Mononuclear cell (primary cell): ENCODE measurements around the gene ZC3H13. TPM values are rescaled to one million over a fixed set of nuclear protein-coding genes. Genes with fewer than 3 reads are reported as not detected.
"Not testable (repeated sequence)": the region's sequence is repeated elsewhere in the genome, so short reads cannot be mapped to it uniquely, and the experiment has no call there.

Source experiments
- H3K27me3 ChIP-seq: 2 replicates; pipeline ENCODE4 v1.6.0; 2011; ENCODE audit warnings: low read length, control low read depth; ENCODE audit not compliant: insufficient read depth
- H3K4me1 ChIP-seq: 2 replicates; pipeline ENCODE4 v1.5.1; 2011; ENCODE audit warnings: mild to moderate bottlenecking, low read length, control low read depth; ENCODE audit not compliant: insufficient read depth
- H3K4me3 ChIP-seq: 2 replicates; pipeline ENCODE4 v1.5.1; 2011; ENCODE audit warnings: mild to moderate bottlenecking, low read length, moderate library complexity
- H3K9me3 ChIP-seq: 2 replicates; pipeline ENCODE4 v1.5.1; 2011; ENCODE audit warnings: low read depth, mild to moderate bottlenecking, control low read depth, low read length
- total RNA-seq: library from RNA; depleted of rRNA; stranded (reverse); fragments of >200 nt; gene quantifications from one replicate; pipeline ENCODE4 v1.2.3, GENCODE V29; 2012

ZC3H13 gene
- total RNA-seq, 1 donor: 26.8 TPM

DNA sequence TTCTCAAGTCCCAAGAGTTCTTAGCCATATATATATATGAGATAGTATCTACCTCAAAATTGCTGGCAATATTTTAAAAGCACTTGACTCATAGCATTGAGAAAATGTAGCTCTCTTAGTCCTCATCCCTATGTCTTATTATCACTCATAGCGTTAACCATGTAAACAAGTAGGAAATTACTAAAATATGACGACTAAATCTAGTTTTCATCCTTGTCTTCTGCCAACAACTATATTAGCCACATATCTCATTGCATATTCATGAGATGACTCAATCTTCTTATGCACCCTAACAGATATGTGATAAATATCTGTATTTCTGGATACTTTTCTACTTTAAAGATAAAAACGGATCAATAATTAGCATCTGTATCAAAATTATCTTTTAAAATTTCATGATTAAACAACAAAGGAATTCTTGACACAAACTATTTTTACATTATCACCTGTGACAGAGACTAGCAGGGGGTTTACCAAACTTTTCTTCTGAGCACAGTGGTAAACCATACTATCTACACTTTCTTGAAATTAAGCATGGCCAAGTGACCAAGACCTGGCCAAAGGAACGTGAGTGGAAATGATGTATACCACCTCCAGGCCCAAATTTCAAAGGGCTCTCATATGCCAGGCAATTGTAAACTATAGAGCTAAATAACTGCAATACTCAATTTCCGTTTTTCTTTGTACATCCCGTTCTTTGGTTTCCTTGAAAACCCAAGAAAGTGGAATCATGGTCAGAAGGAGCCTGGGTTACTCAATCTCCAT lies 45.7 kb downstream of the ZC3H13 start:
- no peaks in the 10 kb centered on the region for H3K9me3 ChIP-seq
- H3K4me1 ChIP-seq: no peaks in the 10 kb centered on the region
- no peak overlapping the region for H3K4me3 ChIP-seq
- H3K27me3 ChIP-seq: no peaks in the 10 kb centered on the region

GRCh38 chr13:46004491-46004890 lies 48.1 kb downstream of the ZC3H13 start:
- no peaks in the 10 kb centered on the region for H3K4me1 ChIP-seq
- no peaks in the 10 kb centered on the region for H3K9me3 ChIP-seq
- no peaks in the 10 kb centered on the region for H3K27me3 ChIP-seq
- H3K4me3 ChIP-seq: no peak overlapping the region

- H3K9me3 ChIP-seq: no peaks in the 10 kb centered on the region
- H3K27me3 ChIP-seq: no peaks in the 10 kb centered on the region
- H3K4me1 ChIP-seq: no peaks in the 10 kb centered on the region
- no peak overlapping the region for H3K4me3 ChIP-seq
Observed at GRCh38 chr13:45996631-45997030, 55.9 kb downstream of the ZC3H13 start.

DNA sequence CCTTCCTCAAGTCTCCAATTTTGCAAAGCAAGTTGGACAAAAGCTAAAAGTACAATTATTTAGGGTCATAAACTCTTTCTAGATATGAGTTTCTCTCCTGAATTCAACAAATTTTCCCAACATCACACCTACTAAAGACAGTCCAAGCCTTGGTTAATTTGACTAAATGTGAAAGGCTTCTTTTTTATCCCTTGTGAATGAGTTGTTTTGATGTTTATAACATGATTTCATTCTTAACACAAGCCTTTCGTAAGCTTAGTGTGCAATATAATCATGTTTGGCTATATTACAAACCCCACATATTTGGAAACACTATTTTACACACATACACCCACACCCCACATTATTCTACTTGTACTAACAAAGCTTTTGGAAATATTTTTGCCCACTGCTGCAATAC lies 57.3 kb downstream of the ZC3H13 start:
- Histone ChIP-seq H3K4me3 (no peak overlapping the region), H3K27me3 (no peaks in the 10 kb centered on the region), H3K4me1 (no peaks in the 10 kb centered on the region), H3K9me3 (no peaks in the 10 kb centered on the region)

DNA sequence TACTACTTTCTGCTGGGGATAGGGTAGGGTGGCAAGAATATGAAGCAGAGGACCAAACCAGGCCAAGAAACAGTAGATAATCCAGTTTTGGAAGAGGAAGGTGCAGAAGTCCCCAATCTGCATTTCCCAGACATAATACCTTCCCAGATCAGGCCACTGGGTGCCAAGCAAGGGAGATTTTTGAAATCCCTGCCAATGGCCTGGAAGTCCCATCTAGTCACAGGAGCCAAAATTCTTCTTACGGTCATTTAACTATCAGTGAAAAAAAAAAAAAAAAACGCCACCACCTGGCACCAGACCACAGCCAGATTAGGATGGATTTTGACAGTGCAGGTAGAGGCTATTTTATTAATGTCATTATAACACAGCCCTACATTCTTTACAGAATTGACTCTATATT lies 57.8 kb downstream of the ZC3H13 start:
- Histone ChIP-seq H3K9me3 (no peaks in the 10 kb centered on the region), H3K4me3 (no peak overlapping the region), H3K4me1 (no peaks in the 10 kb centered on the region), H3K27me3 (no peaks in the 10 kb centered on the region)

DNA sequence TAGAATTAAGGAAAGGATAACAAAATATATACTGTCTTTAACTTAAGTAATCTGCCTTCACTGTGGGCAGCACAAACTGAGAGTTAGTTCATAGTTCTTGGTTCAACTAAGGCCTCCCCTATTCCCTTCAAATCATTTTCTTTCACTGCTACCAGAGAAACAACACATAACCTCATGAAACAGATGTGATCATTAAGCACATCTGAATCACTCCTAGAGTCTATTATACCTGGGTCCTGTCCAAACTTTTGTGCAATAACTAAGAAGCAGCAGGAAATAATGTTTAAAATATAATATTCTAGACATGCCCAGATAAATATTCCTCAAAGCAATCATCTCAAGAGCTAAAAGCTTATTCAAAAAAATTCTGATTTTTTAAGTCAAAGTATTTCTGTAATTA lies 62.9 kb downstream of the ZC3H13 start:
- no peaks in the 10 kb centered on the region for H3K9me3 ChIP-seq
- H3K27me3 ChIP-seq: no peaks in the 10 kb centered on the region
- H3K4me3 ChIP-seq: no peak overlapping the region
- H3K4me1 ChIP-seq: no peaks in the 10 kb centered on the region

DNA sequence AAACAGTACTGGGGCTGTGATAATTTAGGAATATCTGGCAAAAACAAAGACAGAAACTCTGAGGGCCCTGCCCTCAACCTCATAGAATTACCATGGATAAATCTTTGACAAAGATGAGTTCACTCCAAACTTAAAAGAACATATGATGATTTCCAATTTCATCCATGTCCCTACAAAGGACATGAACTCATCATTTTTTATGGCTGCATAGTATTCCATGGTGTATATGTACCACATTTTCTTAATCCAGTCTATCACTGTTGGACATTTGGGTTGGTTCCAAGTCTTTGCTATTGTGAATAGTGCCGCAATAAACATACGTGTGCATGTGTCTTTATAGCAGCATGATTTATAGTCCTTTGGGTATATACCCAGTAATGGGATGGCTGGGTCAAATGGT lies 71.4 kb downstream of the ZC3H13 start:
- not testable (repeated sequence) for H3K4me1 ChIP-seq, H3K4me3 ChIP-seq, H3K27me3 ChIP-seq, H3K9me3 ChIP-seq

GRCh38 chr13:45975337-45975736 lies 77.2 kb downstream of the ZC3H13 start:
- no peaks in the 10 kb centered on the region for H3K4me1 ChIP-seq
- H3K9me3 ChIP-seq: no peaks in the 10 kb centered on the region
- H3K4me3 ChIP-seq: no peak overlapping the region
- H3K27me3 ChIP-seq: no peaks in the 10 kb centered on the region

DNA sequence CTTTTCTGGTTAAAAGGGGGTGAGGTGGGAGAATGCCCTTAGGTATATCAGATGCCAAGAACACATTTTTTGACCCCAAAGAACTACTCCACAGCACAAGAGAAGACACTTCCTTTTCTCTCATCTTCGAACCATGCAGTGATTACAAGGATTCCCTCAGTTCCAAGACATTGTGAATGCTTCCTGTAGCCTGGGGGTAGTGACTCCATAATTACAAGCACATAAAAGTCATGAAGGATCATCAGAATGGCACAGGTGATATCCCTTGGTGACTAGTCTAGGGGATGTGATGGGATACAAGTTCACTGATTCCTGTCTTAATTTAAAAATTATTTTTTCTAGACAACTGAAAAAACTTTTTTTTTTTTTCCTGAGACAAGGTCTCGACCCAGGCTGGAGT lies 78.0 kb downstream of the ZC3H13 start:
- no peaks in the 10 kb centered on the region for H3K27me3 ChIP-seq
- H3K9me3 ChIP-seq: no peaks in the 10 kb centered on the region
- H3K4me1 ChIP-seq: no peaks in the 10 kb centered on the region
- H3K4me3 ChIP-seq: no peak overlapping the region

GRCh38 chr13:45967589-45967988 lies 85.0 kb downstream of the ZC3H13 start:
- no peak overlapping the region for H3K4me3 ChIP-seq

DNA sequence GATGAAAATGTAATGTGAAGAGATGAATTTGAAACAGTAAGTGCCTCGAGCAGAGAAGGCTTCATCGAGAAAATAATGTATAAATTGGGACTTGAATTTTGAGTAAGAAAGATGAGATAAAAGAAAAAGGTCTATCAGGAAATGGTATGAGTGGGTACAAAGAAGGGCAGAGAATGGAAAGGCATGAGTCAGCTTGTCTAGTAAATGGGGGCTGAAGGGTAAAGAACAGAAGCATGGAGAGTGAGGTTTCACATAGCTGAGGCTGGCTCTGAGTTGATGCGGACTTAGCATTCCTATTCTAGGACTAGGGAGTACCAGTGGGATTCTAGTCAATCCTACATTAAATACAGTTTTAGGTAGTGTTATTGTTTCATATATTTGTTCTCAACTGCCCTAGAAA lies 85.8 kb downstream of the ZC3H13 start:
- Histone ChIP-seq H3K9me3 (no peaks in the 10 kb centered on the region), H3K4me1 (no peaks in the 10 kb centered on the region)

More at GRCh38 chr13:45967589-45967988, 85.0 kb downstream of the ZC3H13 start:
- Histone ChIP-seq H3K4me1 (no peaks in the 10 kb centered on the region), H3K9me3 (no peaks in the 10 kb centered on the region), H3K27me3 (no peaks in the 10 kb centered on the region)

DNA sequence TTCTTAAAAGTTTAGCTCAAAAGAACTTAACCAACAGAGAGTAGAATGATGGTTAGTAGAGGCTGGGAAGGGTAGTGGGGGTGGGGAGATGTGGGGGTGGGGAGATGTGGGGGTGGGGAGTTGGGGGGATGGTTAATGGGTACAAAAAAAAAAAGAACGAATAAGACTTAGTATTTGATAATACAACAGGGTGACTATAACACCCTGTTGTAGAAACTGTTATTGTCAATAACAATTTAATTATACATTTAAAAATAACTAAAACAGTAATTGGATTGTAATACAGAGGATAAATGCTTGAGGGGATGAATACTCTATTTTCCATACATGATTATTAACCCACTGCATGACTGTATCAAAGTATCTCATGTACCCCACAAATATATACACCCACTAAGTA lies 91.1 kb downstream of the ZC3H13 start:
- no peaks in the 10 kb centered on the region for H3K4me1 ChIP-seq
- no peaks in the 10 kb centered on the region for H3K9me3 ChIP-seq
- no peak overlapping the region for H3K4me3 ChIP-seq
- no peaks in the 10 kb centered on the region for H3K27me3 ChIP-seq

More for the DNA sequence above, 85.8 kb downstream of the ZC3H13 start:
- H3K27me3 ChIP-seq: no peaks in the 10 kb centered on the region
- H3K4me3 ChIP-seq: no peak overlapping the region

DNA sequence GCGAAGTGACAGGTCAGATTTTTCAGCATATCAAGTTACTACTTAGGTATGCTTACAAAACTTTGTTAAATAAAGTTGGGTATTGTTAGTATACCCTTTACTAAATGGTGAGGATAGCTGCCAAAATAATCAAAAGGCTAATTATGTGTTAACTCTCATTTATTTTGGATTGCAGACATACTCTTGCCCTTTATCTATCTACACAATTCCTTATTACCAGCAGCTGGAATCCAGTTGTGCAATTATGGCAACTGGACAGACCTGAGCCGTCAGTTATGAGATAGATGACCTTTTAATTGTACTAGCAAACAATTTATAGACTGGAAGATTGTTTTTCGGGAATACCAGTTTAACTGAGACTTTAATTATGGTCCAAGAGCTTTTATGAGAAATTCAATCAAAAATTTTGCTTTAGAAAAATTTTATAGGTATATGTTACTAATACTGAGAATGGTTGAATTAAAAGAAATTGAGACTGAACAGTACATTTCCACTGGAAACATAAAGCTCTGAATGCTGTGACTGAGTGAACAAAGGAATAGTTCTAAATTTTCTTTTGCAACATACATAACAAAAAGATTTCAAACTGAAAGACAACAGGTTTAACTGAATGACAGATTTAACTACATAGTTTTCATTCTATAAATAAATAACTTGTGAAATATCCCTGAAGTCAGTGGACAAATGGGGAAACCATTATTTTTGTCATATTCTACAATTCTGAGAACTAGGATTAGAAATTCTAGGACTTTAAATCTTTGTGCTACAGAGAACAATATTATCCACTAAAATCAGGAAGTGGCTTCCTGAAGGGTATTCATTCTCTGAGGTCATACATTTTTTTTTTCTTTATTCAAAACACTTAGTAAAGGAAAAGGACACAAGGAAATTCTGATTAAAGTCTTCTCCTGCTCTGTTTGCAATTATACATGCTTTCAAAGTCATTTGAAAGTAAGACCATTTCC lies 97.4 kb downstream of the ZC3H13 start:
- no peak overlapping the region for H3K4me3 ChIP-seq
- no peaks in the 10 kb centered on the region for H3K9me3 ChIP-seq
- H3K4me1 ChIP-seq: peaks cover 18% of the 10 kb centered on the region
- no peaks in the 10 kb centered on the region for H3K27me3 ChIP-seq

DNA sequence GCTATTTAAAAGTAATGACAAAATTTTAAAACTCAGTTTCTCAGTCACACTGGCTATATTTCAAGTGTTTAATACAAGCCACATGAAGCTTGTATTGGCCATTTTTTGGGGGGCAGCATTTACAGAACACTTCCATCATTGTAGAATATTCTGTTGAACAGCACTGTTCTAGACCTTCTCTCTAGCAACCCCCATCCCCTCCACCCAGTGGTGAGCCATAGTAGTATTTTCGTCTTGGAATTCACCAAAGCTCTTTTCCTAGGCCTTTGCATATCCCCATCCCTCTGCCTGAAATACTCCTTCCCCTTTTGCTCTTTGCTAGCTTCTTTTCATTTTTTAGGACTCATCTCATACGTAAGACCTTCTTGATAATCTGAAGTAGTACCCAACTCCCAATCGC lies 99.5 kb downstream of the ZC3H13 start:
- H3K9me3 ChIP-seq: no peaks in the 10 kb centered on the region
- no peaks in the 10 kb centered on the region for H3K27me3 ChIP-seq

DNA sequence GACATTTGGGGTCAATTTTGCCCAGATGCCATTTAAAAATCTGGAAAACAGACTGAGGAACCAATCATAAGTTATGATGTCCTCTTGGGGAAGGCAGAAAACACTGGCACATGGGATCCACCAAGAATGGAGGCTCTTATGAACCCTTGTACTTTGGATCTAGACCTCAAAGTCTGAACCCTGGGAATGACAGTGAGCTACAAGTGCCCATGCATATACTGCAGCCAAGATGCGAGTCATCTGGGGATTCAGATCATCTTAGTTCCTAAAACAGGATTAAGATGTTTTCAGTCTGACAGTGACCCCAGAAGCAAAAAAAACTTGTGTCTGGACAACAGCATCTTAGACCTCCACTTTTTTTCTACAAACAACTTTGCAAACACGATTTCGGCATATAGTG lies 100.8 kb downstream of the ZC3H13 start:
- H3K4me3 ChIP-seq: no peak overlapping the region
- no peaks in the 10 kb centered on the region for H3K9me3 ChIP-seq
- peaks cover 19% of the 10 kb centered on the region for H3K4me1 ChIP-seq
- no peaks in the 10 kb centered on the region for H3K27me3 ChIP-seq

More for the DNA sequence above, 99.5 kb downstream of the ZC3H13 start:
- H3K4me1 ChIP-seq: peaks cover 19% of the 10 kb centered on the region
- no peak overlapping the region for H3K4me3 ChIP-seq
